GM19043 (cell line): Measurements from ENCODE around the gene STPG3.
"Not testable (repeated sequence)": the region's sequence is repeated elsewhere in the genome, so short reads cannot be mapped to it uniquely, and the experiment has no call there.

ENCODE experiments used
- ATAC-seq: cut with Tn5 transposase; IDR thresholded peaks from one replicate; pipeline ENCODE4 v1.9.1; 2021; ENCODE audit warnings: low read depth; ENCODE audit not compliant: unreplicated experiment

Gene STPG3

DNA sequence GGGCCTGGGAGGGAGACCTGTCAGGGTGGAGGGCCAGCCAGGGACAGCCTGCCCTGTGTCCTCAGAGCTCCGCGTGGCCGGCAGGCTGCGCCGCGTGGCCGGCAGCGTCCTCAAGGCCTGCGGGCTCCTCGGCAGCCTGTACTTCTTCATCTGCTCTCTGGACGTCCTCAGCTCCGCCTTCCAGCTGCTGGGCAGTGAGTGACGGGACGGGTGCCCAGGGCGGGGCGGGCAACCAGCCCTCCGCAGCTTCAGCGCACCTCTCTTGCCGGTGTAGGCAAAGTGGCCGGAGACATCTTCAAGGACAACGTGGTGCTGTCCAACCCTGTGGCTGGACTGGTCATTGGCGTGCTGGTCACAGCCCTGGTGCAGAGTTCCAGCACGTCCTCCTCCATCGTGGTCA, 18.6 kb upstream of the STPG3 start:
- ATAC-seq: no peak

DNA sequence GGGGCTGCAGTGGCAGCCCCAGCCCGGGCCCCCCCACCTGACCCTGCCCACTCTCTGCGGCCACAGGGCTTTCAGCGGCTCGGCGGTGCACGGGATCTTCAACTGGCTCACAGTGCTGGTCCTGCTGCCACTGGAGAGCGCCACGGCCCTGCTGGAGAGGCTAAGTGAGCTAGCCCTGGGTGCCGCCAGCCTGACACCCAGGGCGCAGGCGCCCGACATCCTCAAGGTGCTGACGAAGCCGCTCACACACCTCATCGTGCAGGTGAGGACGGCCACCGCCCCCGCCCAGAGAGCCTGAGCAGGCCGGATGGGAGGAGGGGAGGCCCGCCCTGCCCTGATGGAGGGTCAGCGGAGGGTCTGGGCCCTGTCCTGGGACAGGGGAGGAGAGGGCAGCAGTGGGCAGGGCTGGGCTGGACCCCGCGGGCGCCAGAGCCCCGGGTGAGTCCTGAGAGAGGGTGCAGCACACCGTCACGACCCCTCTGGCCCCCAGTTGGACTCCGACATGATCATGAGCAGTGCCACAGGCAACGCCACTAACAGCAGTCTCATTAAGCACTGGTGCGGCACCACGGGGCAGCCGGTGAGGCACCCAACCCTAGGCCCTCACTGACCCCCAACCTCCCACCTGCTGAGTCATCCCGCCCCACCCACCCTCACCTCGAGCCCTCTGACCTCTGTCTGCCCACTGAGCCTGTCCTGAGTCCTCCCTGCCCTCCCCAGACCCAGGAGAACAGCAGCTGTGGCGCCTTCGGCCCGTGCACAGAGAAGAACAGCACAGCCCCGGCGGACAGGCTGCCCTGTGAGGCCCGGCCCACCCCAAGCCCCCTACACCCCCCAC, 17.7 kb upstream of the STPG3 start:
- no peak for ATAC-seq

DNA sequence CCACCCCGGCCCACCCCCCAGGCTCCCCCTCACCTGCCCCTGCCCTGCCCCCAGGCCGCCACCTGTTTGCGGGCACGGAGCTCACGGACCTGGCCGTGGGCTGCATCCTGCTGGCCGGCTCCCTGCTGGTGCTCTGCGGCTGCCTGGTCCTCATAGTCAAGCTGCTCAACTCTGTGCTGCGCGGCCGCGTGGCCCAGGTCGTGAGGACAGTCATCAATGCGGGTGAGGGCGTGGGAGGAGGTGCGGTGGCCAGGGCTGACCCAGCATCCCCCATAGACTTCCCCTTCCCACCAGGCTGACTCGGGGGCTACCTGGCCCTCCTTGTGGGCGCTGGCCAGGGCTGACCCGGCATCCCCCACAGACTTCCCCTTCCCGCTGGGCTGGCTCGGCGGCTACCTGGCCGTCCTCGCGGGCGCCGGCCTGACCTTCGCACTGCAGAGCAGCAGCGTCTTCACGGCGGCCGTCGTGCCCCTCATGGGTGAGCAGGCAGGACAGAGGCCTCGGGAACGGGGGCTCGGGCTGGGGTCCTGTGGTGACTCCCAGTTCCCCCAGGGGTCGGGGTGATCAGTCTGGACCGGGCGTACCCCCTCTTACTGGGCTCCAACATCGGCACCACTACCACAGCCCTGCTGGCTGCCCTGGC, 16.9 kb upstream of the STPG3 start:
- no peak for ATAC-seq

DNA sequence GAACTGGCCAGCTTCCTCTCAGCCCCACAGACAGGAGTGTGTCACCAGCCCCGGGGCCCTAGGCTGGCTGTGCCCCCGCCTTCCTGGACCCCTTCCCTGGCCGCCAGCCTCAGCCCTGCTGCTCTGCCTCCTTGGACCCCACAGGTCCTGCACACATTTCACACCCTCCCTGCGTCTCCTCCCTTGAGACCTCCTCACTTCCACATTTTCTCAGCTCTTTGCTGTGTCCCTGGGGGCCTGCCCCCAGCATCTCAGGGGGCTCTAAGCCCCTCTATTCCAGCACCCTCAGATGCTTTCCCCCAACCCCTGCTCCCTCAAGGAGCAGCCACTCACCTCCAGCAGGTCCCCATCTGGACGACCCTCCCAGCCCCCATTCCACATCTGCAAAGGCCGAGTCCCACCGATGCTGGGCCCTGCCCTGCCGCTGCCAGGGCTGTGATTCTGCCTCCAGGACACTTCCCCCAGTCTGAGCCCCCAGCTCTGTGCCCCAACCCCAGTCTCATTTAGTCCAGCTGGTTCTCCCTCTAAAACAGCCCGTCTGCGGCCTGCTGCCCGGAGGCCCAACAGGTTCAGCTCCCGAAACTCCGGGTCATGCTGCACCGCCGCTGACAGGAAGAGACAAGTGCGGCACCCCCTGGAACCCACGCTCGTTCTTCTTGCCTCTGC, 16.2 kb upstream of the STPG3 start:
- no peak for ATAC-seq

DNA sequence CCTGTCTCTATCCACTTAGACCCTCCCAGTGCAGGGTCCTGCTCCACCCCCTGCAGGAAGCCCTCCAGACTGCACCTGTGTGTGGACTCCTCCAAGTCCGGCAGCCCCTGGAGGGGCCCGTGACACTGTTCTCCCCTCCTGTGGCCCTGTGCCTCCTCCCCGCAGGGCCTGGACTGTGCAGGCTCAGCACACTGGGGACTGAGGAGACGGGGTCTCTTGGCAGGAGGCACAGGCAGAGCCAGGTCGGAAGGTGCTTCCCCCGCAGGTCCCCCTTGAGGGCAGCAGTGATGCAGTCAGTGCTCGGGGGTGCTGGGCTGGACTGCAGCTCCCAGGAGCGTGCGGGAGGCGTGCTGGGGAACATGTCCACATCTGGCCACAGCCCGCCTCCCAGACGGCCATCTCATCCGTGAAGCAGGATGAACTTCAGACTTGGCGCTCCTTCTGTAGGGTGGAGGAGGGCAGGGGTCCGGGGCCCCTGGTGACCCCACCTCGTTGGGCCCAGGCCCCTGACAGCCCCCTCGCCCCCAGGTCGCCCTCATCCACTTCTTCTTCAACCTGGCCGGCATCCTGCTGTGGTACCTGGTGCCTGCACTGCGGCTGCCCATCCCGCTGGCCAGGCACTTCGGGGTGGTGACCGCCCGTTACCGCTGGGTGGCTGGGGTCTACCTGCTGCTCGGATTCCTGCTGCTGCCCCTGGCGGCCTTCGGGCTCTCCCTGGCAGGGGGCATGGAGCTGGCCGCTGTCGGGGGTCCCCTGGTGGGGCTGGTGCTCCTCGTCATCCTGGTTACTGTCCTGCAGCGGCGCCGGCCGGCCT, 15.5 kb upstream of the STPG3 start:
- ATAC-seq: no peak

DNA sequence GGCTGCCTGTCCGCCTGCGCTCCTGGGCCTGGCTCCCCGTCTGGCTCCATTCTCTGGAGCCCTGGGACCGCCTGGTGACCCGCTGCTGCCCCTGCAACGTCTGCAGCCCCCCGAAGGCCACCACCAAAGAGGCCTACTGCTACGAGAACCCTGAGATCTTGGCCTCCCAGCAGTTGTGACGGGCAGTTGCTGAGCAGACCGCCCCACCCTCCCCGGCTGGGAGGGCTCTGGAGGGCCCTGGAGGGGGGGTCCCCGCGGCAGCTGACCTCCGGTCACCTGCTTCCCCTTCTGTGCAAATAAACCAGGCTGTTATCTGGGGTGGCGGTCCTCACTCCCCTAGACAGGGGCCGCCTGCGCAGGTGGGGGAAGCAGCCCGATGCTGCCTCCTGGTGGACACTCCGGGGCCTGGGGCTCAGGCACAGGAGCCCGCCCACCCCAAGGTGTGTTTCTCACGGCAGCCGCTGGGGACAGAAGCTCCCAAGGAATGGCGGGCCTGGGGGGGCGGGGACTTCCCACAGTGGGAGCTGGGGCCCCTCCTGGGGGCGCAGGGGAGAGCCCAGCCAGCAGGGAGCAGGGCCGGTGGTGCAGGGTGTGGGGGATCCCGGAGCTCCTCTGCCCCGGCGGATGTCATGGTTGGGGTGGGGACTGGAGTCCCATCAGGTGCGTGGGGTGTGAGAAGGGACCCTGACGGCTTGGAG, 14.7 kb upstream of the STPG3 start:
- peak; percentile 25 for ATAC-seq

DNA sequence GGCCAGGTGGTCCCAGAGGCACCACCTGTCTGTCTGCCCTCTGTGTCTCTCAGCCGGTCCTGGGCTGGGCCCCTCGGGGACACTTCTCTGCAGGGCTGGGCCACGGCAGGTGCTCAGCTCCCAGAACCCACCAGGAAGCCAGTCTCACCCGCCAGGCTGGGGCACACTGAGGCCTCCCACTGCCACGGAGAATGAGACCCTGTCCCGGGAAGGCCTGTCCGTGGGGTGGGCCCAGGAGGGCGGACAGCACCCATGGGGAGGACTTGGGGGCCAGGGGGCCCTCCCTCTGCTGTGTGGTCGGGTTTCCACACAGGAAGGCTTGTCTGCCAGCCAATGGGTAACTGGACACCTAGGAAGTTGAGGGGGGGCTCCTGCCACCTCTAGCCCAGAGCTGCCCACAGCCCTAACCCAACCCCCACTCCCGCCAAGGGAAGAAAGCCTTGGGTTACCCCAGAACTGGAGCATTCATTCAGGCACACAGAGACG, 14.1 kb upstream of the STPG3 start:
- no peak for ATAC-seq

DNA sequence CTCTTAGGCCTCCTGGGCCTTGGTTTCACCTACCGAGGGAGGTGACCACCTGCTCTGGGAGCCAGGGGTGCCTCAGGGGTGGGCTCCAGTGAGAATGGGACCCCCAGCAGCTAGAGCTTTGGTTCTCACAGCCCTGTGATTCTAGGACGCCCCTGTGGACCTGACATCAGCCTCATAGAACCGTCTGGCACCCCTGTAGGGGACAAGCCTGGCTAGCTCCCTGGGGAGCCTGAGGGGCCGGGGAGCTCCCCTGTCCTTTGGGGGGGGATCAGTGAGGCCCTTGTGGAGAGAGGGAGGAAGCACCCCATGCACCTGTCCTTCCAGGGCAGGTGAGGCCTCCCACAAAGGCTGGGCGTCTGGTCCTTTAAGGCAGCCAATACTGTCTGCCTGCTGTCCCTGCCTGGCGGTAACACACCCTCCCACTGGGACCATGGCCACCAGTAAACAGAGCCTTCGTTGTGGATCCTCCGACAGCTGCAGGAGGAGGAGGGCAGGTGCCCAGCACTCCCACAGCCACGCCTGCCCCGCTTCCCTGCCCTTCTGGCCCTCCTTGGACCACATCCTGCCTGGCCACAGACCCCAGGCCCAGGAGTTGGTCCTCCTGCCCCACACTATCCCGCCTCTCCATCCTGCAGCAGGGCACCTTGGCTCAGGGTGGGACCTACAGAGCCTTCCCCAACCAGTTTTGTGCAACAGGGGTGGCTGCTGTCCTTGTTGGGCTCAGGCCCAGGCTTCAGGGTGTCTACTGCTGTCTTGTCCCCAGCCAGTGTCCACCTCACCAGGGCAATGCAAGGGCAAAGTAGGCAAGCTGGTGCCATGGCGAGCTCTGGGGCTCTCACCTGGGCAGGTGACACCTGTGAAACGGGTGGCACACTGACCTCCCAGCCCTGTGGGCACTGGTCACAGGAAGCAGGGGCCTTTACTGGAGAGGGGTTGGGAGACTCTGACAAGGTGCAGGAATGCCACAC, 13.0 kb upstream of the STPG3 start:
- ATAC-seq: no peak

DNA sequence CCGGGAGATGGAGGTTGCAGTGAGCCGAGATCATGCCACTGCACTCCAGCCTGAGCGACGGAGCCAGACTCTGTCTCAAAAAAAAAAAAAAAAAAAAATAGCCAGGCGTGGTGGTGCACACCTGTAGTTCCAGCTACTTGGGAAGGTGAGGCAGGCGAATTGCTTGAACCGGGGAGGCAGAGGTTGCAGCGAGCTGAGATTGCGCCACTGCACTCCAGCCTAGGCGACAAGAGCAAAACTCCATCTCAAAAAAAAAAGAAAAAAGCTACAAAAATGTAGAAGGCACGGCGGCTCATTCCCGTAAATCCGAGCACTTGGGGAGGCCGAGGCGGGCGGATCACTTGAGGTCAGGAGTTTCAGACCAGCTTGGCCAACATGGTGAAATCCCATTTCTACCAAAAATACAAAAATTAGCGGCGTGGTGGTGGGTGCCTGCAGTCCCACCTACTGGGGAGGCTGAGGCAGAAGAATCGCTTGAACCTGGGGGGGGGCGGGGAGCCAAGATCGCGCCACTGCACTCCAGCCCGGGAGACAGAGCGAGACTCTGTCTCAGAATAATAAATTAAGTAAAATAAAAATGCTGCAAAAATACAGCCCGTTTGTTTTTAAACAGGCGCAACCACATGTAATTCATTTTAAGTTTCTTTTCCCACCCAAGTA, 11.4 kb upstream of the STPG3 start:
- ATAC-seq: not testable (repeated sequence)

DNA sequence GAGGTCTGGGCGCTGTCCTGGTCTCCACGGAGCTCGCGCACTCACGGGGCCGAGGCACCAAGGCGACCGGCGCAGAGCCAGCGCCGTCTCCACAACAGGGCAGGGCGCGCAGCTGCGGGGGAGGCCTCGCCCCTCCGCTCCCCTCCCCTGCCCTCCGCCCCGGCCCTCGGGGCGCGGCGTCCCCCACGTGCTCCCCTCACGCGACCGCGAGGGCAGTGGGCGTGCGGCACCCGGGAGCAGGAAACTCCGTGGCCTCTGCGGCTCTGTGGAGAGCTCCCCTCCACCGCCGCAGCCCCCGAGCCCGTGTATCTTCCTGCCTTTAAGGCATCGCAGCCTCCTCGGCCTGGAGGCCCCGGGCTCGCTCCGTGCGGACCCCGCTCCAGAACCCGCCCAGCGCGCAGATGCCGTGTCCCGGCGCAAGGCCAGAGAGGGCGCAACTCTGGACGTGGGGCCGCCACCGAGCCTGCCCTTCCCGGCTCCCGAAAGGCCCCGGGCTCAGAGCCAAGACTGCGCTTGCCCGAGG, 10.7 kb upstream of the STPG3 start:
- ATAC-seq: peak; percentile 9

DNA sequence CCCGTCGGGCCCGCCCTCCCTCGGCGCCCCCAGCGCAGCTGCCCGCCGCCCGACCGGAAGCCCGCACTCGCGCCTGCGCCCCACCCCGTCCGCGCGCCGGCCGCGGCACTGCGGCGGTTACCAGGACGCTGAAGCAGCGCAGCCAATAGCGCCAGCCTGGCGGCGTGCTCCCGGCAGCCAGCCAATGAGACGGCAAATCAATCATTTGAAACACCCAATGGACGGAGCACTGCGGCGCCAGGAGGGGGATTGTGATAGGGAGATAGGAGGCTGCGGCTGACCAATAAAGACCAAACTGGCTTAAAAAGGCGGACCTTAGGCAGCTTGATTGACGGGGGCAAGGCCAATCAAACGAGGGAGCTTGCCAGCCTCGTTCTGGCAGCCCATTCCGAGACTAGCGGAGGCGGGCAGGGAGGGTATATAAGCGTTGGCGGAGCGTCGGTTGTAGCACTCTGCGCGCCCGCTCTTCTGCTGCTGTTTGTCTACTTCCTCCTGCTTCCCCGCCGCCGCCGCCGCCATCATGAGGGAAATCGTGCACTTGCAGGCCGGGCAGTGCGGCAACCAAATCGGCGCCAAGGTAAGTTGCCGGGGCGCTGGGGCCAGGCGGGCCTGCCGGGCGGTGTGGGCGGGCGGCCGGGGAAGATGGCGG, 10.1 kb upstream of the STPG3 start, which contains the start of gene TUBB4B:
TUBB4B (plus strand) TSS at position 447 of the 649 bp plus-strand sequence; CDS start at position 521, 74 bp downstream.
- ATAC-seq: peak; percentile 76

DNA sequence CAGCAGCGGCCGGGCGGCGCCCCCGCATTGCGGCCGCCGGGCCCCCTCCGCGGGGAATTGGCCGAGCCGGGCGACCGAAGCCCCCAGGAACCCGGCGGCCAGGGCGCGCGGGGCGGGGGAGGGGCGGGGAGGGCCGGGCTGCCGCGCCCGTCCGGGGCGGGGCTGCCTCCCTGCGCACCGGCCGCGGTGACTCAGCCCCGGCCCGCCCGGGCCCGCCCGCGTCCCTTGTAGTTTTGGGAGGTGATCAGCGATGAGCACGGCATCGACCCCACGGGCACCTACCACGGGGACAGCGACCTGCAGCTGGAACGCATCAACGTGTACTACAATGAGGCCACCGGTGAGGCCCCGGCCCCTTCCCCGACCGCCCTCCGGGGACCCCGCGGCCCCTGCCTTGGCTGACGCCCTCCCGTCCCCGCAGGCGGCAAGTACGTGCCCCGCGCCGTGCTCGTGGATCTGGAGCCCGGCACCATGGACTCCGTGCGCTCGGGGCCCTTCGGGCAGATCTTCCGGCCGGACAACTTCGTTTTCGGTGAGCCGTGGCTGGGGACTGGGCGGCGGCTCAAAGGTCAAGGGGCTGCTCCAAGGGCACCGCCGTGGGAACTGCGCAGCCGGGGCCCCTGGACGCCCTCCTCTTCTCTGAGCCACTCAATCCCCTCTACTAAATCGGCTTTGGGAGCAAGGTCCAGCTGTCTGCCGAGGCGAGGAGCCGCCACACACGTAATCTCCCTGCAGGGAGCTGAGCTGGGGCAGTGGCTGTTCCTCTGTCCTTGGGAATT, 9.4 kb upstream of the STPG3 start:
- ATAC-seq: peak; percentile 0

DNA sequence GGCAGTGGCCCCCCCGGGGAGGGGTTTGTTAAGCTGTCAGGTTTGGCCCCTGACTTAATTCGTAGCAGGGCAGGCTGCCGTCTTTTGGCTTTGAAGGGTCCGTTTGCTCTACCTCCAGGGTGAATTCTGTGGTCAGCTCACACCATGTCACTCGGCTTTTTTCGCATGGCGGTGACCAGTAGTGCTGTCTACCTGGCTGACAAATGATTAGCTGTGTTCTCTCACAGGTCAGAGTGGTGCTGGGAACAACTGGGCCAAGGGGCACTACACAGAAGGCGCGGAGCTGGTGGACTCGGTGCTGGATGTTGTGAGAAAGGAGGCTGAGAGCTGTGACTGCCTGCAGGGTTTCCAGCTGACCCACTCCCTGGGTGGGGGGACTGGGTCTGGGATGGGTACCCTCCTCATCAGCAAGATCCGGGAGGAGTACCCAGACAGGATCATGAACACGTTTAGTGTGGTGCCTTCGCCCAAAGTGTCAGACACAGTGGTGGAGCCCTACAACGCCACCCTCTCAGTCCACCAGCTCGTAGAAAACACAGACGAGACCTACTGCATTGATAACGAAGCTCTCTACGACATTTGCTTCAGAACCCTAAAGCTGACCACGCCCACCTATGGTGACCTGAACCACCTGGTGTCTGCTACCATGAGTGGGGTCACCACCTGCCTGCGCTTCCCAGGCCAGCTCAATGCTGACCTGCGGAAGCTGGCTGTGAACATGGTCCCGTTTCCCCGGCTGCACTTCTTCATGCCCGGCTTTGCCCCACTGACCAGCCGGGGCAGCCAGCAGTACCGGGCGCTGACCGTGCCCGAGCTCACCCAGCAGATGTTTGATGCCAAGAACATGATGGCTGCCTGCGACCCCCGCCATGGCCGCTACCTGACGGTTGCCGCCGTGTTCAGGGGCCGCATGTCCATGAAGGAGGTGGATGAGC, 8.6 kb upstream of the STPG3 start:
- no peak for ATAC-seq

DNA sequence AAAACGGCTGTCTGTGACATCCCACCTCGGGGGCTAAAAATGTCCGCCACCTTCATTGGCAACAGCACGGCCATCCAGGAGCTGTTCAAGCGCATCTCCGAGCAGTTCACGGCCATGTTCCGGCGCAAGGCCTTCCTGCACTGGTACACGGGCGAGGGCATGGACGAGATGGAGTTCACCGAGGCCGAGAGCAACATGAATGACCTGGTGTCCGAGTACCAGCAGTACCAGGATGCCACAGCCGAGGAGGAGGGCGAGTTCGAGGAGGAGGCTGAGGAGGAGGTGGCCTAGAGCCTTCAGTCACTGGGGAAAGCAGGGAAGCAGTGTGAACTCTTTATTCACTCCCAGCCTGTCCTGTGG, 7.8 kb upstream of the STPG3 start:
- not testable (repeated sequence) for ATAC-seq

DNA sequence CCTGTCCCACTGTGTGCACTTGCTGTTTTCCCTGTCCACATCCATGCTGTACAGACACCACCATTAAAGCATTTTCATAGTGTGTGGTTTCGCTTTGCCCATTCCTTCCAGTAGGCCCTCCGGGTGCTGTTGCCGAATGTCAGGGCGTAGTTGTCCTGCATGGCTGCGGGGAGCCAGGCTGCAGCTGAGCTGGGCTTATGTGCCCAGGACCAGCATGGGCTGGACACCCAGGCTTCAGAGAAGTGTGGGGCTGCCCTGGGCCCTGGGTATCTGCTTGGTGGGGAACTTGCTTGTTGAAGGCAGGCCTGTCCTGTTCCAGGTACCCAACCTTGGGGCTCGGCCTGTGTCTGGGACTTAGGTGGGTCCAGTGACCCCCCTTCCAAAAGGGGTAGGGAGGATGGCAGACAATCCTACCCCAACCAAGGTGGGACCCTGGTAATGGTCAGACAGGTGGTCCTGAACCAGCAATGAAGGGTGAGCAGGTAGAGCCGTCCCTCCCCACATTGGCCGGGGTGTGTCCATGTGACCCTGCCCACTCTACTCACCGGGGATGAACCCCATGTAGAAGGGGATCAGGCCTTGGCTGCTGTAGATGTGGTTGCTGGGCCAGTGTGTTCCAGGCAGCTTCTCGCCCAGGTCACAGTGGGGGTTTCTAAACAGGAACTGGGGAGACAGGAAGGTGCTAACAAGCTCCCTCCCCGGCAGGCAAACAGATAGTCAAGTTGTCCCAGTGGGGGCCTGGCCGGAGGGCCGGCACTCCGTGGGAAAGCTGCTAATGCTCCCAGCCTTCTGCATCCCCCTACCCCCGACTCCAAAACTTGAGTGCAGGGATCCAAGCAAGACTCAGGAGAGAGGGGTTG, 7.2 kb upstream of the STPG3 start:
- no peak for ATAC-seq
